GM12891 (cell line): ENCODE measurements around the gene ZEB1.

Experiments used
- PAX5 ChIP-seq: IDR thresholded peaks from 2 replicates; pipeline ENCODE4 v1.6.1; 2011; ENCODE audit warnings: low read length, moderate library complexity, mild to moderate bottlenecking; ENCODE audit not compliant: insufficient read depth, severe bottlenecking
- POLR2A ChIP-seq: IDR thresholded peaks from 2 replicates; pipeline ENCODE4 v1.6.1; 2011; ENCODE audit warnings: low read depth, low read length, control low read depth
- POLR2AphosphoS5 ChIP-seq: IDR thresholded peaks from 2 replicates; pipeline ENCODE4 v1.6.1; 2011; ENCODE audit warnings: low read depth, low read length, control low read depth
- POU2F2 ChIP-seq: IDR thresholded peaks from 2 replicates; pipeline ENCODE4 v1.6.1; 2011; ENCODE audit warnings: low read depth, mild to moderate bottlenecking, control low read depth, low read length, moderate library complexity
- SPI1 ChIP-seq: IDR thresholded peaks from 2 replicates; pipeline ENCODE4 v1.6.1; 2011; ENCODE audit warnings: low read depth, low read length, control low read depth
- TAF1 ChIP-seq: IDR thresholded peaks from 2 replicates; pipeline ENCODE4 v1.6.1; 2011; ENCODE audit warnings: low read depth, low read length, control low read depth

- TF ChIP-seq POLR2A, result no peak
- TF ChIP-seq TAF1, result no peak
- TF ChIP-seq POLR2AphosphoS5, result no peak
- no peak for TF ChIP-seq POU2F2
- TF ChIP-seq SPI1, result no peak
- TF ChIP-seq PAX5, result no peak
These were observed 157.1 kb downstream of the ZEB1 start for GRCh38 chr10:31476088-31476487.
